ENCODE results near the gene ANKRD36. TPM values are rescaled to one million over a fixed set of nuclear protein-coding genes. Genes with fewer than 3 reads are reported as not detected.
A peak's percentile ranks its signal among the peaks of the same experiment; 100 is the strongest.
"Not testable (repeated sequence)": the region's sequence is repeated elsewhere in the genome, so short reads cannot be mapped to it uniquely, and the experiment has no call there.

Gene ANKRD36
- total and polyA plus RNA-seq, 9 donors = 5.1 to 38.0 (median 10.2) TPM

DNA sequence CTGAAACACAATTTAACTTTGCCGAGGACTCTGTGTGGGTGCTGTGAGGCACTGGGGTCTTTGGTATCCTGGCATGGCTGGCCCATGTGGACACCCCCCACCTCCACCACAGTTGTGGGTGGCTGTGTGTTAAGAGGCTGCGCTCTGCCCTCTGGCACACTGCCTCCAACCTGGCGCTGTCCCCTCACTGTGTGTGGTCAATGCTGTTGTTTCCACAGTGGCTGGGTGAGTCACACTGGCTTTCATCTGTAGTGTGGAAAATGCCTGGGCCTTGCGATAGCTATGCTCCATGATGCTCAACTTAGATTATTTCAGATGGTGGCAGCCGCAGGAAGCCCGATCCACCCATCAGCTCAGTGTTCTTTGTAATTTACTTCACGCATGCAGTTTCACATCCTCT, 27.9 kb upstream of the ANKRD36 start:
- not testable (repeated sequence) for H3K4me3 ChIP-seq (ENCODE audit: low read length); H3K36me3 ChIP-seq (ENCODE audit: control insufficient read depth, insufficient read depth, low read length); H3K27ac ChIP-seq (ENCODE audit: low read length); H3K27me3 ChIP-seq (ENCODE audit: control insufficient read depth, insufficient read depth, low read length); H3K4me1 ChIP-seq (ENCODE audit: control insufficient read depth, insufficient read depth, low read length); DNase-seq; H3K9me3 ChIP-seq (replicated peaks; ENCODE audit: control insufficient read depth, low read depth, low read length)
- WGBS (ENCODE audit: insufficient coverage) = no CpG with 5 or more reads among the region's 7 CpGs

DNA sequence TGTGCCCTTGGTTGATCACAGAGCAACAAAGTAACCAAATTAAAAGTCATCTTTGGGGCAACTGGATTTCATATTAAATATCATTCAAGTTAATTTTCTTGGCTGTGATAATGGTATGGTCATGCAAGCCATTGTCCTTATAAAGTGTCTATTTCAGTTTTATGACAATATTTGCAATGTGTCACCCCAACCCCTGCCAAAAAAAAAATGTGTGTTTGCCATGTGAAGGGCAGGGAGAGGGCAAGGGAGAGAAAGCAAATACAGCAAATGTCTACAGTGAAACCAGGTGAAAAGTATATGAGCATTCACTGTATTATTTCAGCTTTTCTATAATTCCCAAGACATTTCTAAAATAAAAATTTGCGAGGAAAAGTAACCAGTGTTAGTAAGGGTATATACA, 24.2 kb upstream of the ANKRD36 start:
- not testable (repeated sequence) for H3K9me3 ChIP-seq (replicated peaks; ENCODE audit: control insufficient read depth, low read depth, low read length); DNase-seq; H3K27ac ChIP-seq (ENCODE audit: low read length); H3K4me3 ChIP-seq (ENCODE audit: low read length); H3K4me1 ChIP-seq (ENCODE audit: control insufficient read depth, insufficient read depth, low read length); H3K27me3 ChIP-seq (ENCODE audit: control insufficient read depth, insufficient read depth, low read length); H3K36me3 ChIP-seq (ENCODE audit: control insufficient read depth, insufficient read depth, low read length)
- WGBS (ENCODE audit: insufficient coverage) = no CpG with 5 or more reads among the region's 1 CpG

DNA sequence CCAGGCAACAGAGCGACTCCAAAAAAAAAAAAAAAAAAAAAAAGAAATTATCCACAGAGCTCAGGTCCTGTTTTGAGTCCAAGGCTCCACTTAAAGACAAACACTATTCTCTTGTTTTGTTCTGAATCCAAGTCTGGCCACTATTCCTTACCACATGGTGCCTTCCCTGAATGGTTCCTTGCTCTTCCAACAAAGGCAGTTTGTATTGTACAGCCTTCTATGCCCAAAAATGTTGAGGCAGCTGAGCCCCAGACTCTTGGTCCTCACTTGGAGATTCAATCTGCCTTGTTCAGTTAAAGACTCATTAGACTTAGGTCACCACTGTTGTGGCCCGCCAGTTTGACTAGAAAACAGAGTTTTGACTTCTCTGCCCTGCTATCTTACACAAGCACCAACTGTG, 20.0 kb upstream of the ANKRD36 start:
- not testable (repeated sequence) for H3K9me3 ChIP-seq (replicated peaks; ENCODE audit: control insufficient read depth, low read depth, low read length); H3K27me3 ChIP-seq (ENCODE audit: control insufficient read depth, insufficient read depth, low read length); H3K4me3 ChIP-seq (ENCODE audit: low read length); H3K27ac ChIP-seq (ENCODE audit: low read length); H3K4me1 ChIP-seq (ENCODE audit: control insufficient read depth, insufficient read depth, low read length); H3K36me3 ChIP-seq (ENCODE audit: control insufficient read depth, insufficient read depth, low read length); DNase-seq
- 83% methylated on average over 1 of the region's 2 CpGs for WGBS (ENCODE audit: insufficient coverage)

DNA sequence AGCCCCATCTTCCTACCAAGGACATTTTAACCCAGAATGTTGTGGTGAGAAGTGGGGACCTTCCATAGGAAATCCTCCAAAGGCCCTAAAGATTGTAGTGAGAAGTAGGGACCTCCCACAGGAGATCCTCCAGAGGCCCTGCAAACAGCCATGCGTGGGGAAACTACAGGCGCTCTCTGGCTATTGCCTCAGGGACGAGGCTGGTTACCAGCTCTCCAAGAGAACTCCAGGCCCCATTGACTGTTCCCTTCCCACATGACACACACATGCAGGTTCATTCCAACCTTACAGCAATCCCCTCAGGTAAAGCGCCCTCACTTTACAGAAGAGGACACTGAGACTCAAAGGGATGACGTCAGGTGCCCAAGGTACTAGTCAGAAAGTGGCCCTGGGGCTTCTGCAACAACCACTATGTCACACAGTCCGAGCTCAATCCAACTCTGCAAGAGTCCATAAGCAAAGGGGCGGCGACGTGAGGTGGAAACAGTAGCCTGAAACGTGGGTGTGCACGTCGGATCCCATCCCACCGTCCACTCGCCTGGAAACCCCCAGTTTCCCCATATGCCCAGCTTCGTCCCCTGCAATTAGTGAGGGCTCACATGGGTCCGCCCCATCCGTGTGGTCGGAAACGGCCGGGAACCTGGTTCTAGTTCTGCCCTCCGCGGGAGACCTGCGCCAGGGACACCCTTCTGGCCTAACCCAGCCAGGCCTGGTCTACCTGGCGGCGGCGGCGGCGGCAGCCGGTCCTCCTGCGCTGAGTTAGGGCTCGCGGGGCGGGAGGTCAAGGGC, 18.8 kb upstream of the ANKRD36 start:
- H3K4me3 ChIP-seq (ENCODE audit: low read length) = peak overlapping the region; percentile 42
- 44% methylated on average over 3 of the region's 33 CpGs for WGBS (ENCODE audit: insufficient coverage)

DNA sequence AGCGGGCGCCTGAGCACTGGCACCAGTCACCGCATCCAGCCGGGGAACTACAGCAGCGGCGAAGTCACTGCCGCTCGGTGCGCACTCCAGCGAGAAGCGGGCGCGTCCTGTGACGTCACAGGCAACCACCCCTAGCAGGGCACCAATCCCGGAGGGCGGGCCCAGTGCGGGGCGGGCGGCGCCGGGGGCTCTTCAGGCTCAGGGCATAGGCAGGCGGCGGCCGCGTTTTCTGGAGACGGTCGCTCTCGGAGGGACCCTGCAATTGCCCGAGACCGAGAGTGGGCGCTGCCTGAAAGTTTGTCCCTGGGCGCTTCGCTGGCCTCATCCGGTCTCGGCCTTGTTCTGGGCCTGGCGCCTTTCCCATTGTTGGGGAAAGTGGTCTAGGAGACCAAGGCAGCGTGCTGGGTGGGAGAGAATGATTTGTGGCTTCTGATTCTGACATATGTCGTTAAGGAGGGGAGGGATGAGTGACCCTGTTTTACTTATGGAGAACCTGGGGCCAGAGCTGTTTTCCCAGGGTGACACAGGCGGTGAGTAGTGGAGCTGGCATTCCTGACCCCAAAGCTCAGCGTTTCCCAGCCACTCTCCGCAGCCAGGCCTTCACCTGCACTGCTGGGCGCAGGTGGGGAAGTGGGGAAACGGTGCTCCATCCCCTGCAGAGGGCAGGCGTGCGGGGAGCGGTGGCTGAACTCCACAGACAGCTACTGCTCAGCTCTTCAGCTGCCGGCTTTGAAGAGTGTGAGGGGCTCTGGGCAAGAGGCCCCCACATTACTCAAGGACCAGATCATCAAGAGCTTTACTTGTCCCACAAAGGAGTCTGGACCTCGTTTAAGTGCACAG, 18.0 kb upstream of the ANKRD36 start, which contains the start of gene FAHD2B:
Gene FAHD2B, minus strand, starts transcription at position 111 of the 840 bp plus-strand sequence. CDS start 3,176 bp downstream, outside the sequence.
- H3K9me3 ChIP-seq (replicated peaks; ENCODE audit: control insufficient read depth, low read depth, low read length); H3K36me3 ChIP-seq (ENCODE audit: control insufficient read depth, insufficient read depth, low read length); H3K27me3 ChIP-seq (ENCODE audit: control insufficient read depth, insufficient read depth, low read length); H3K27ac ChIP-seq (ENCODE audit: low read length); H3K4me1 ChIP-seq (ENCODE audit: control insufficient read depth, insufficient read depth, low read length): not testable (repeated sequence)
- H3K4me3 ChIP-seq (ENCODE audit: low read length) = peak within 1 kb of the TSS; percentile 42
- peak; percentile 78 for DNase-seq
- WGBS (ENCODE audit: insufficient coverage) = 0% methylated on average over 4 of the region's 48 CpGs

More for the DNA sequence above, 18.8 kb upstream of the ANKRD36 start:
- not testable (repeated sequence) for DNase-seq; H3K4me1 ChIP-seq (ENCODE audit: control insufficient read depth, insufficient read depth, low read length); H3K27ac ChIP-seq (ENCODE audit: low read length); H3K27me3 ChIP-seq (ENCODE audit: control insufficient read depth, insufficient read depth, low read length); H3K36me3 ChIP-seq (ENCODE audit: control insufficient read depth, insufficient read depth, low read length); H3K9me3 ChIP-seq (replicated peaks; ENCODE audit: control insufficient read depth, low read depth, low read length)

DNA sequence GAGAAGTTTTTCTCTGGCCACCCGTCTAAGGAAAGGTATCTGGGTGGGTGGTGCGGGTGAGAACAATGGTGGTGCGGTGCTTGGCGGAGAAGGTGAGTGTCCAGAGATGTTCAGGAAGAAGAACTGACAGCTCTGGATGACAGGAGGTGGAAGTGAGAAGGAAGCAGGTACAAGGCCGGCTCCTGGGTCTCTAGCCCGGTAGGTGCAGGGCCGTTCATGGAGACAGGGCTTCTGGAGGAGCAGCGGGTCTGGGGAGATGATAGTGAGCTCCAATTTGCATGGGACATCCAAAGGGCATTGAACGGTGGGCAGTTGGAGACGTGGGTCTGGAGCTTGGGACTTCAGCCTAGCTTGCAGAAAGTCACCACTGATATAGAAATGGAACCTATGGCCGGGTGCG, 17.3 kb upstream of the ANKRD36 start:
- Histone ChIP-seq H3K27me3 (ENCODE audit: control insufficient read depth, insufficient read depth, low read length) (no peaks in the 10 kb centered on the region), H3K36me3 (ENCODE audit: control insufficient read depth, insufficient read depth, low read length) (no peaks in the 10 kb centered on the region), H3K4me3 (ENCODE audit: low read length) (no peak overlapping the region), H3K27ac (ENCODE audit: low read length) (no peak overlapping the region), H3K9me3 (replicated peaks; ENCODE audit: control insufficient read depth, low read depth, low read length) (no peaks in the 10 kb centered on the region), H3K4me1 (ENCODE audit: control insufficient read depth, insufficient read depth, low read length) (peaks cover 7% of the 10 kb centered on the region)
- DNase-seq = no peak
- WGBS (ENCODE audit: insufficient coverage) = 87% methylated on average over 11 of the region's 12 CpGs

DNA sequence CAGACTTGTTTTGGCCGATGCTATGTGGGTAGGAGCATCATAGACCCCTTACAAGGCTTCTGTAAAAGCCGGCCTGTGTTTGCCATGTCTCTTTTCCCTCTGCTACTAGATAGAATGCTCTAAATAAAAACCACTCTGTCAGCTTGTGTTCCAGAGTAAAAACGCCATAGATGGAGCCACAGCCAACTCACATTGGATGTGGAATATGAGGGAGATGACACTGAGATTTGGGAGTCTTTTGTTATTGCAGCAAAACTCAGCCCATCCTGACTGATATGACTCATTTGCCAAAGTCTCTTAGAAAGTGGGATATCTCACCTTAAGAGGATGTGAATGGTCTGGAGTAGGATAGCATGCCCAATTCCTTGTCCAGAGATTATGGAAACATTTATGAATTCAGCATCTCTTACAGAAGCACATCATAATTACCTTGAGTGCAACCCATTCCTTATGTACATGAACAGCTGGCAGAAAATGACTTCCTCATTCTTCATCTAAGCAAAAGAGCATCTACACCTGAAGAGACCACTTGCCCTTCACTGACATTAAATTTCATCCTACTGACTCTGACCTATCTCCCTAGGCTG, 14.1 kb upstream of the ANKRD36 start:
- not testable (repeated sequence) for H3K27me3 ChIP-seq (ENCODE audit: control insufficient read depth, insufficient read depth, low read length); H3K9me3 ChIP-seq (replicated peaks; ENCODE audit: control insufficient read depth, low read depth, low read length); H3K4me3 ChIP-seq (ENCODE audit: low read length); DNase-seq; H3K4me1 ChIP-seq (ENCODE audit: control insufficient read depth, insufficient read depth, low read length); H3K27ac ChIP-seq (ENCODE audit: low read length); H3K36me3 ChIP-seq (ENCODE audit: control insufficient read depth, insufficient read depth, low read length)
- no CpG with 5 or more reads among the region's 3 CpGs for WGBS (ENCODE audit: insufficient coverage)

DNA sequence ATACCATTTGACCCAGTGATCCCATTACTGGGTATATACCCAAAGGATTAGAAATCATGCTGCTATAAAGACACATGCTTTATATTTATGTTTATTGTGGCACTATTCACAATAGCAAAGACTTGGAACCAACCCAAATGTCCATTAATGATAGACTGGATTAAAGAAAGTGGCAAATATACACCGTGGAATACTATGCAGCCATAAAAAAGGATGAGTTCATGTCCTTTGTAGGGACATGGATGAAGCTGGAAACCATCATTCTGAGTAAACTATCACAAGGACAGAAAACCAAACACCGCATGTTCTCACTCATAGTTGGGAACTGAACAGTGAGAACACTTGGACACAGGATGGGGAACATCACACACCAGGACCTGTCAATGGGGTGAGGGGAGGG, 6.1 kb upstream of the ANKRD36 start:
- not testable (repeated sequence) for DNase-seq; H3K36me3 ChIP-seq (ENCODE audit: control insufficient read depth, insufficient read depth, low read length); H3K9me3 ChIP-seq (replicated peaks; ENCODE audit: control insufficient read depth, low read depth, low read length); H3K4me1 ChIP-seq (ENCODE audit: control insufficient read depth, insufficient read depth, low read length); H3K4me3 ChIP-seq (ENCODE audit: low read length); H3K27ac ChIP-seq (ENCODE audit: low read length); H3K27me3 ChIP-seq (ENCODE audit: control insufficient read depth, insufficient read depth, low read length)
- WGBS (ENCODE audit: insufficient coverage) = no CpG with 5 or more reads among the region's 2 CpGs

DNA sequence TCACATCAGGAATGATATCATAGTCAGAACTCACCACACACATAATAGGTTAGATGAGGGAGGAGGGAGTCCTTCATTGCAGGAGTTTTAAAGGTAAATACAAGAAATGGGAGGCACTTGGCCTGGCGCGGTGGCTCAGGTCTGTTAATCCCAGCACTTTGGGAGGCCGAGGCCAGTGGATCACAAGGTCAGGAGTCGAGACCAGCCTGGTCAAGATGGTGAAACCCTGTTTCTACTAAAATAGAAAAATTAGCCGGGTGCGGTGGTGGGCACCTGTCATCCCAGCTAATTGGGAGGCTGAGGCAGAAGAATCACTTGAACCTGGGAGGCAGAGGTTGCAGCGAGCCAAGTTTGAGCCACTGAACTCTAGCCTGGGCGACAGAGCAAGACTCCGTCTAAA, 1.7 kb upstream of the ANKRD36 start:
- not testable (repeated sequence) for H3K4me1 ChIP-seq (ENCODE audit: control insufficient read depth, insufficient read depth, low read length); DNase-seq; H3K36me3 ChIP-seq (ENCODE audit: control insufficient read depth, insufficient read depth, low read length); H3K4me3 ChIP-seq (ENCODE audit: low read length); H3K9me3 ChIP-seq (replicated peaks; ENCODE audit: control insufficient read depth, low read depth, low read length); H3K27ac ChIP-seq (ENCODE audit: low read length); H3K27me3 ChIP-seq (ENCODE audit: control insufficient read depth, insufficient read depth, low read length)
- 85% methylated on average over 7 of the region's 9 CpGs for WGBS (ENCODE audit: insufficient coverage)

DNA sequence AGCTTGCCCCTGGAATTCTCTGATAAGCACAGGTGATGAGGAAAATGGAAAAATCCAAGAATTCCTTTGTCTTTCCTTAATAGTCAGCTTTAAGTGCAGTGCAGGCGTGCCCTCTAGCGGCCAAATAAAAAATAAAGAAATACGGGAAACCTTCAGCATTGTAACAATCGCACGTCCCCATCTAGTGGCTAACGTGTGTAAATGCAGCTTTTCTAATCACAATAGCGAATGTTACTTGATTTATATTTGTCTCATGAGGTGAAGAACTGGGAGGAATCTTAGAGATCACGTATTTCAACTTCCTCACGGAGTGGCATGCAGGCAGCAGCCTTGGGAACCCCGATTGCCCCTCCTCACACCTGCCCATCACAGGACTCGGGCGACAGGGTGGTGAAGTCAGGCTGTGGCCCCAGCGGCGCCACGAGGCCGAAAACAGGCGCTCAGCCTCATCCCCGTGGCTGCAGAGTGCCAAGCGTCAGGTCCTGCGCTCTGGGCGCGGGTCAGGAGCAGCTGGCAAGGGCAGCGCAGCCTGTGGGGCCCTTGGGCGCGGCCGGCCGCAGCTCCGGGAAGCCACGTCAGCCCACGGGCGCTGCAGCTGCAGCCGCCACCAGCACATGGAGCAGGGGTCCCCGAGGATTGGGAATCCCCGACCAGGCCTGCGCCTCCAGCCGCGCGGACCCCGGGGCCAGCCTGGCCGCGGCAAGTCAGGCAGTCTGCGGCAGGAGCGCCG, 468 bp upstream of the ANKRD36 start:
- peak; percentile 57 for DNase-seq
- not testable (repeated sequence) for H3K9me3 ChIP-seq (replicated peaks; ENCODE audit: control insufficient read depth, low read depth, low read length); H3K4me1 ChIP-seq (ENCODE audit: control insufficient read depth, insufficient read depth, low read length); H3K27me3 ChIP-seq (ENCODE audit: control insufficient read depth, insufficient read depth, low read length); H3K36me3 ChIP-seq (ENCODE audit: control insufficient read depth, insufficient read depth, low read length)
- 0% methylated on average over 19 of the region's 44 CpGs for WGBS (ENCODE audit: insufficient coverage)
- peak overlapping the region; percentile 68 for H3K4me3 ChIP-seq (ENCODE audit: low read length)
- peak overlapping the region; percentile 92 for H3K27ac ChIP-seq (ENCODE audit: low read length)
